ENCODE data around the gene CHGA. TPM values are rescaled to one million over a fixed set of nuclear protein-coding genes. Genes with fewer than 3 reads are reported as not detected.

Gene CHGA
- total and polyA plus RNA-seq, 12 donors = 0.54 to 3,883 (median 760) TPM; not detected in 1

- Histone ChIP-seq H3K4me1 (replicated peaks in 1 of 2) (peaks cover 6 to 16% of the 10 kb centered on the region in 2 donors), H3K9me3 (replicated peaks in 1 of 3) (no peaks in the 10 kb centered on the region), H3K4me3 (no peak overlapping the region), H3K27ac (peak overlapping the region in 1 of 5 donors; percentile 17), H3K36me3 (replicated peaks in 1 of 2) (no peaks in the 10 kb centered on the region), H3K27me3 (no peaks in the 10 kb centered on the region)
- DNase-seq = no peak
- WGBS, 4 donors = 73 to 79% (median 76%) methylated on average over 7 of the region's 7 CpGs
- TF ChIP-seq POLR2A (IDR thresholded peaks at IDR 0.05) (no peak), CTCF (IDR thresholded peaks at IDR 0.05) (no peak)
- intact Hi-C loops (cut with DNase I) = no loop called here
Measured at GRCh38 chr14:92880351-92880750, 42.6 kb upstream of the CHGA start.

GRCh38 chr14:92880851-92881250, 42.1 kb upstream of the CHGA start:
- H3K9me3 ChIP-seq (replicated peaks in 1 of 3) = no peaks in the 10 kb centered on the region
- WGBS, 4 donors = 38 to 47% (median 41%) methylated on average over 10 to 12 of the region's 12 CpGs
- peak in 2 of 7 donors; percentile 9 to 75 for DNase-seq
- H3K4me3 ChIP-seq = no peak overlapping the region
- H3K4me1 ChIP-seq (replicated peaks in 1 of 2) = peaks cover 6 to 16% of the 10 kb centered on the region in 2 donors
- H3K27ac ChIP-seq = peak overlapping the region in 1 of 5 donors; percentile 28
- intact Hi-C loops (cut with DNase I) = no loop called here
- TF ChIP-seq CTCF (IDR thresholded peaks at IDR 0.05) (peak in 4 of 6 experiments; percentile 10 to 49 (median 16)), POLR2A (IDR thresholded peaks at IDR 0.05) (no peak)
- no peaks in the 10 kb centered on the region for H3K36me3 ChIP-seq (replicated peaks in 1 of 2)
- H3K27me3 ChIP-seq = no peaks in the 10 kb centered on the region

GRCh38 chr14:92883066-92883465, 39.9 kb upstream of the CHGA start:
- intact Hi-C loops (cut with DNase I) = no loop called here
- WGBS, 4 donors = 87 to 94% (median 88%) methylated on average over 5 of the region's 5 CpGs

GRCh38 chr14:92884410-92884809, 38.5 kb upstream of the CHGA start:
- no peak overlapping the region for H3K27ac ChIP-seq
- intact Hi-C loops (cut with DNase I) = no loop called here
- no peaks in the 10 kb centered on the region for H3K4me1 ChIP-seq (replicated peaks in 1 of 2)
- TF ChIP-seq CTCF (IDR thresholded peaks at IDR 0.05) (no peak), POLR2A (IDR thresholded peaks at IDR 0.05) (no peak)
- H3K27me3 ChIP-seq = no peaks in the 10 kb centered on the region
- no peak for DNase-seq
- H3K36me3 ChIP-seq (replicated peaks in 1 of 2) = no peaks in the 10 kb centered on the region
- 39 to 44% (median 42%) methylated on average over 3 of the region's 3 CpGs for WGBS, 4 donors
- no peak overlapping the region for H3K4me3 ChIP-seq
- no peaks in the 10 kb centered on the region for H3K9me3 ChIP-seq (replicated peaks in 1 of 3)

More at GRCh38 chr14:92883066-92883465, 39.9 kb upstream of the CHGA start:
- TF ChIP-seq CTCF (IDR thresholded peaks at IDR 0.05) (no peak), POLR2A (IDR thresholded peaks at IDR 0.05) (no peak)
- H3K4me3 ChIP-seq = no peak overlapping the region
- no peak for DNase-seq
- H3K4me1 ChIP-seq (replicated peaks in 1 of 2) = peaks cover under 1 to 8% of the 10 kb centered on the region in 2 donors
- no peaks in the 10 kb centered on the region for H3K27me3 ChIP-seq
- H3K27ac ChIP-seq = no peak overlapping the region
- no peaks in the 10 kb centered on the region for H3K9me3 ChIP-seq (replicated peaks in 1 of 3)
- H3K36me3 ChIP-seq (replicated peaks in 1 of 2) = no peaks in the 10 kb centered on the region
